ENCODE measurements around the gene PLEKHA6. TPM values are rescaled to one million over a fixed set of nuclear protein-coding genes. Genes with fewer than 3 reads are reported as not detected.

Gene PLEKHA6
- total and polyA plus RNA-seq, 2 donors (not counting 1 experiment from before 2014, with no cell fraction given), result 0.31 to 0.47 TPM

DNA sequence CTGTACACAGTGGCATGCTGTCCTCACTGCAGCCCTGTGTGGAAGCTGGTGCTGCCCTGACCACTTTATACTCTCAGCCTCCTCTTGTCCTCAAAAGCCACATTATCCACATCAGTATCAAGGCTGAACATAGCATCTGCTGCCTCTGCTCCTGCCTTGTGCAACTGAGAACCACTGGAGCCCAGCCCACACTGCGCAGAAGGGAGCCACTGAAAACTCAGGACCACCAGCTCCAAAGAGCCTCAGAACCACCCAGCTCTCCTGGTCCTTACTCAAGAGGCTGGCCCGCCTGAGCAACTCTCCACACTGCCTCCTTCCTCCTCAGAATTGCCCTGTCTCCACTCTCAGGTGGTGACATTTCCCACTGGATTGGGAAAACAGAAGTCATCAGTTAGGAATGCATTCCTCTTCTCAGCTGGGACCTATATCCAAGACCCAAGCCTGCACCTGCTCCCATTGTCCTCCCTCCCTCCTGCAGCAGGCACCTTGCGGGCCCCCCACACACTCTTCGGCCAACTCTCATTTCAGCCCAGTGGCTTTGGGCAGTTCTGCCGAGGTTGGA is 156.4 kb downstream of the PLEKHA6 start:
- no peaks in the 10 kb centered on the region for H3K9me3 Mint-ChIP-seq (ENCODE audit: insufficient read depth)
- 88% methylated on average over 5 of the region's 5 CpGs for WGBS (ENCODE audit: insufficient coverage)
- H3K27me3 Mint-ChIP-seq, result peaks cover 38% of the 10 kb centered on the region
- no peak overlapping the region for H3K4me3 Mint-ChIP-seq
- H2AFZ ChIP-seq (ENCODE audit: insufficient read depth, low read depth, low read length, poor library complexity, severe bottlenecking), result no peak overlapping the region
- H3K27ac ChIP-seq (ENCODE audit: low read length in 2 of 2), result no peak overlapping the region
- H3K36me3 ChIP-seq (replicated peaks in 1 of 2; ENCODE audit: control extremely low read depth in 1 of 2, control insufficient read depth in 1 of 2, extremely low read depth in 1 of 2, insufficient read depth in 2 of 2, low read length in 1 of 2), result no peaks in the 10 kb centered on the region
- ATAC-seq (ENCODE audit: low read depth) (no peak), DNase-seq (no peak)
- H3K27me3 ChIP-seq (replicated peaks in 1 of 4; ENCODE audit: control extremely low read depth in 1 of 4, control insufficient read depth in 3 of 4, insufficient read depth in 4 of 4, low read length in 3 of 4), result peaks cover 0 to 21% (median 13%) of the 10 kb centered on the region in 4 experiments
- no peak overlapping the region for H3K27ac Mint-ChIP-seq
- no peaks in the 10 kb centered on the region for H3K4me1 Mint-ChIP-seq
- no peaks in the 10 kb centered on the region for H4K20me1 ChIP-seq (ENCODE audit: control insufficient read depth, insufficient read depth, low read length, poor library complexity, severe bottlenecking)
- H3K9ac ChIP-seq (ENCODE audit: low read length), result no peak overlapping the region
- no peaks in the 10 kb centered on the region for H3K79me2 ChIP-seq (ENCODE audit: control insufficient read depth, insufficient read depth, low read length)
- ChIA-PET CTCF (no interaction called here), POLR2A (no interaction called here)
- peaks cover 0 to 6% of the 10 kb centered on the region in 2 donors for H3K4me1 ChIP-seq (ENCODE audit: control insufficient read depth in 2 of 2, insufficient read depth in 2 of 2, low read length in 2 of 2)
- intact Hi-C loops (cut with micrococcal nuclease), result no loop called here
- TF ChIP-seq EZH2 (IDR thresholded peaks at IDR 0.05; ENCODE audit: borderline replicate concordance, insufficient read depth, low read depth, low read length, poor library complexity, severe bottlenecking), result no peak
- TF ChIP-seq, protein P1, sequence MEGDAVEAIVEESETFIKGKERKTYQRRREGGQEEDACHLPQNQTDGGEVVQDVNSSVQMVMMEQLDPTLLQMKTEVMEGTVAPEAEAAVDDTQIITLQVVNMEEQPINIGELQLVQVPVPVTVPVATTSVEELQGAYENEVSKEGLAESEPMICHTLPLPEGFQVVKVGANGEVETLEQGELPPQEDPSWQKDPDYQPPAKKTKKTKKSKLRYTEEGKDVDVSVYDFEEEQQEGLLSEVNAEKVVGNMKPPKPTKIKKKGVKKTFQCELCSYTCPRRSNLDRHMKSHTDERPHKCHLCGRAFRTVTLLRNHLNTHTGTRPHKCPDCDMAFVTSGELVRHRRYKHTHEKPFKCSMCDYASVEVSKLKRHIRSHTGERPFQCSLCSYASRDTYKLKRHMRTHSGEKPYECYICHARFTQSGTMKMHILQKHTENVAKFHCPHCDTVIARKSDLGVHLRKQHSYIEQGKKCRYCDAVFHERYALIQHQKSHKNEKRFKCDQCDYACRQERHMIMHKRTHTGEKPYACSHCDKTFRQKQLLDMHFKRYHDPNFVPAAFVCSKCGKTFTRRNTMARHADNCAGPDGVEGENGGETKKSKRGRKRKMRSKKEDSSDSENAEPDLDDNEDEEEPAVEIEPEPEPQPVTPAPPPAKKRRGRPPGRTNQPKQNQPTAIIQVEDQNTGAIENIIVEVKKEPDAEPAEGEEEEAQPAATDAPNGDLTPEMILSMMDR (IDR thresholded peaks at IDR 0.05), result no peak
- no peak overlapping the region for H3K4me3 ChIP-seq (ENCODE audit: control extremely low read depth in 1 of 5, extremely low read depth in 1 of 5, insufficient read depth in 1 of 5, low read depth in 2 of 5, low read length in 4 of 5)
- no peak overlapping the region for H3K4me2 ChIP-seq (replicated peaks; ENCODE audit: low read depth, low read length, poor library complexity, severe bottlenecking)
- peaks cover 0 to 3% (median 0%) of the 10 kb centered on the region in 3 donors for H3K9me3 ChIP-seq (ENCODE audit: control extremely low read depth in 1 of 3, control insufficient read depth in 2 of 3, insufficient read depth in 1 of 3, low read length in 2 of 3)

DNA sequence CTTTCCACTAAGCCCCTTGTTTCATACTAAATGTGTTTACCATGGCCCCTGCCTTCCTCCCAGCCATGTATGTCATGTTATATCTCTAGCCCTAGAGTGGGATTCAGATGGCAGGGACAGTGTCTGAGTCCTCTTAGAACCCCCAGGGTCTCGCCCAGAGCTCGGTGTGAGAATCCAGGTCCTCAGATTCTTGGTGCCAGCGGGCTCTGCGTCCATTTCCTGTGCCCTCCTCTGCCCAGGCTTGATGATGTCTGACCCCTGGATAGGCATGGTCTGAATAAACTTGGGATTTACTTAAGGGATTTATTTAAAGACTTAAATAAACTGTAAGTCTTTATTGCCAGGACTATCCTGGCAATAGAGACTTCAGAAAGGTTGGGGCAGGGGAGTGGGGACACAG is 157.2 kb downstream of the PLEKHA6 start:
- Histone ChIP-seq H3K4me3 (ENCODE audit: control extremely low read depth in 1 of 5, extremely low read depth in 1 of 5, insufficient read depth in 1 of 5, low read depth in 2 of 5, low read length in 4 of 5) (no peak overlapping the region), H3K9ac (ENCODE audit: low read length) (no peak overlapping the region), H3K27ac (ENCODE audit: low read length in 2 of 2) (no peak overlapping the region), H3K4me2 (replicated peaks; ENCODE audit: low read depth, low read length, poor library complexity, severe bottlenecking) (no peak overlapping the region), H3K4me1 (ENCODE audit: control insufficient read depth in 2 of 2, insufficient read depth in 2 of 2, low read length in 2 of 2) (peaks cover 0 to 6% of the 10 kb centered on the region in 2 donors), H2AFZ (ENCODE audit: insufficient read depth, low read depth, low read length, poor library complexity, severe bottlenecking) (no peak overlapping the region), H3K27me3 (replicated peaks in 1 of 4; ENCODE audit: control extremely low read depth in 1 of 4, control insufficient read depth in 3 of 4, insufficient read depth in 4 of 4, low read length in 3 of 4) (peaks cover 0 to 21% (median 13%) of the 10 kb centered on the region in 4 experiments), H3K9me3 (ENCODE audit: control extremely low read depth in 1 of 3, control insufficient read depth in 2 of 3, insufficient read depth in 1 of 3, low read length in 2 of 3) (peaks cover 0 to 3% (median 0%) of the 10 kb centered on the region in 3 donors), H4K20me1 (ENCODE audit: control insufficient read depth, insufficient read depth, low read length, poor library complexity, severe bottlenecking) (no peaks in the 10 kb centered on the region), H3K36me3 (replicated peaks in 1 of 2; ENCODE audit: control extremely low read depth in 1 of 2, control insufficient read depth in 1 of 2, extremely low read depth in 1 of 2, insufficient read depth in 2 of 2, low read length in 1 of 2) (no peaks in the 10 kb centered on the region), H3K79me2 (ENCODE audit: control insufficient read depth, insufficient read depth, low read length) (no peaks in the 10 kb centered on the region)
- WGBS (ENCODE audit: insufficient coverage), result no CpG with 5 or more reads among the region's 4 CpGs
- H3K27me3 Mint-ChIP-seq, result peaks cover 35% of the 10 kb centered on the region
- H3K9me3 Mint-ChIP-seq (ENCODE audit: insufficient read depth), result no peaks in the 10 kb centered on the region
- ATAC-seq (ENCODE audit: low read depth), result no peak
- TF ChIP-seq EZH2 (IDR thresholded peaks at IDR 0.05; ENCODE audit: borderline replicate concordance, insufficient read depth, low read depth, low read length, poor library complexity, severe bottlenecking), result no peak
- TF ChIP-seq, protein P1 (IDR thresholded peaks at IDR 0.05), result no peak
- H3K4me1 Mint-ChIP-seq, result no peaks in the 10 kb centered on the region
- no peak overlapping the region for H3K4me3 Mint-ChIP-seq
- POLR2A ChIA-PET, result no interaction called here
- H3K27ac Mint-ChIP-seq, result no peak overlapping the region
- intact Hi-C loops (cut with micrococcal nuclease), result no loop called here
- CTCF ChIA-PET, result no interaction called here
- DNase-seq, result no peak
